HG03342 (cell line): ENCODE results near the gene CBX4.

Source experiments
- ATAC-seq: cut with Tn5 transposase; IDR thresholded peaks from one replicate; pipeline ENCODE4 v1.9.1; 2021; ENCODE audit warnings: mild to moderate bottlenecking, moderate library complexity; ENCODE audit not compliant: unreplicated experiment

The CBX4 gene

DNA sequence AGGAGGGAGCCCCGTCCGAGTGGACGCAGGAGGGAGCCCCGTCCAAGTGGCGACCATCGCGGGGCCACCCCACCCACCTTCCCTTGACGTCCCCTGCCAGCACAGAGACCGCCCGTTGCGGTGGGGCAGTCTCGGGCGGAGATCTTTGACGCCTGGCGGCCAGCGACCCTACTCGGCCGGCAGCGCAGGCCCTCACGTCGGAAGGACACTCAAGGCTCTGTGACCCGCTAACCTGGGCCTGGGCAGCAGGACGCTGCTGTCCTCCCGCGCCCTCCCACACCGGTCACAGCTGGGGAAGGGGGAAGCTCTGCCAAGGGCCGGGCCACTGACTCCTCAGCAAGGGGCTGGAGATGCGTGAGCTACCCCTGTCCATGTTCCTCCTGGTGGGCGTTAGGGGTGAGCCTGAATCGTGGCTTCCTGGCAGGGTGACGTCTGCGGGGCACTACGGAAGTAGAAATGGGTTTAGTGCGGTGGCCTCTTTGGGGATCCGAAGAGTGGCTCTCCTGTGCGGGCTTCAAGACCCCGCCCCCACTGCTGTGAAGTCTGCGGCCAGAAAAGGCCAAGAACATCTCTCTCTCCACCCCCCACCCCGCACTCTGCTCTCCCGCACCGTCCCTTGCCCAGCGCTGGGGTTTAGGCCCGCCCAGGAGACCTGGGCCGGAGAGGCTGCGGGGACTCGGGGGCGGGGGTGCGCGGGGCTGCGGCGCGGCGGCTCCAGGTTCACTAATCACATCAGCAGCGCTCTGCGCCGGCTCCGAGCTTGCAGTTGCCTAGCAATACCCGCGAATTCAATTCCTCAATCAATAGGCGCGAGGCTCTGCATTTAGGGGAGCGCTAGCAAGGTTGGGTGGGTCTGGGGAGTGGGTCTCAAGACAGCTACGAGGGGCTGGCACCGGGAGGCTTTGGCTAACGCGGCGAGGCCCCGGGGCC lies 48.2 kb downstream of the CBX4 start:
- no peak for ATAC-seq

DNA sequence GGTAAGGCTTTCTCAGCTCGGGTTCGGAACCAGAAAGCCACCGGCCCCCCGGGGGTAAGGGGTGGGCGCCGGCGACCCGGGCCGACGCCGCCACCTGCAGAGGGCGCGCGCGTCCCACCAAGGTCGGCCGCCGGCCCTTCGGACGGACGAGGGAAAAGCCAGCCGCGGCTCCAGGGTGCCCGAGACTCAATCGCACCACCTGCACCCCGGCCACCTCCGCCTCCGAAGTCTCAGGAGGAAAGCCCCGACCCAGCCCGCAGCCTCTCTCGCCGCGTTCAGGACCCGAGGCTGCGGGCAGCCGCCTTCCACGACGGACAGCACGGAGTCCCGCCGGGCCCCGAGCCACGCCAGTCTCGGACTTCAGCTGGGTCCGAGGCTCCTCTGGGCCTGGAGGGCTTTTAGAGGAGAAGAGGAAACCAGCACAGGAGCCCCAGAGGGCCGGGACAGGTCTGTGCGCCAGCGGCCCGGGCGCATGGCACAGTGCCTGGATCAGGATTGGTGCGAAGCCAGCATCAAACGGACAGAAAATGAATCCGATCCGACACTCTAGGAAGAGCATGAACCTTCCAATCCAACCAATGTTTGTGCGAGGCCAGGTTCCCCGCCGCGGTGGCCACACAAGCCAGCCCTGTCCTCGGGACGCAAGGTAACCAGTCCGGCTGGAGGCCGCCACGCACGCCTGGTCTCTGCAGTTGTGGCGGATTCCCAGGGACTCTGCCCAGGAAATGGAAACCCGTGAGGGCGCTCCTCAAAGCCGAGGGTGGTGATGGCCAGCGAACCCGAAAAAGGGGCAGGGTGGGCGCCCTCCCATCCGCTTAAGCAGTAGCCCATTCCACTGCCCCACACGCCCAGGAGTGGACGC lies 49.1 kb downstream of the CBX4 start:
- no peak for ATAC-seq

DNA sequence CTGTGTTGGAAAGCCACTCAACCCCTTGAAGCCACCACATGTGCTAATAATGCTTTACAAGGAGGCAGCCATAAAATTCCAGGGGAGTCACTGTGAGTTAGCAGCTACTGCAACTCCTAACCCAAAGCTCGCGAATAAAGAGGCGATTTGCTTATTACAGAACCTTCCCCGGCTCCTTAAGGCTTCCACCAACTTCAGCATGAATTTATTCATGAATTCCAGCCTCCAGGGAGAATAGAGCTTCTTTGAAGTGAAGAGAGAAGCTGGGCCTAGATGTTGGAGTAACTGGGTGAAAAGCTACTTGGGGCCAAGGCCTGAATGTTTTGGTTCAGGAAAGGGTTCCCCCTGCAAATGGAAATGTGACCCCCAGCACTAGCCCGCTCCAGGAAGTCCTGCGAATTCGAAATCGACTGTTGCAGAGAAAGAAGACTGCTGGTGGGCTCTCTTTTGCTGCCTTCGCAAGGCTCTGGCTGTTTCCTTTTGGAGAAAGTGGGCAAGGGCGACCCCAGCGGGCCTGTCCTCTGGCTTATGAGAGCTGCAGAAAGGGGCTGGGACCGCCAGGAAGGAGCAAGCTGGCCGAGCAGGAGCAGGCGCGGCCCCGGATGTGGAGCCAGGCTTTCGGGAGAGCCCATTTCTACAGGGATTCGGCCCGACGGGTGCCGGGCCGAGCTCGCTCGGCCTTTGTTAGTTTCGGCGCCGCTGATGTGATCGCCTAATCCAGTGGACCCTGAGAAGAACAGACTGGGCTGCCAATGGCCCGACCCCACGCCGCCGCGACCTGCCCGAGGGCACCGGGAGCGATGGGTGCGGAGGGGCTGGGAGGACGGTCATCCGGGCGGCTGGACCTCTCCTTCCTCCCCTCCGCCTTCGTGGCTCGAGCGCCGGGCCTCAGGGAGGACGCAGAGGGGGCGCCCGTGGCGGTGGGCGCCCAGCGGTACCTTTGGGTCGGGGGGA lies 50.0 kb downstream of the CBX4 start:
- no peak for ATAC-seq

DNA sequence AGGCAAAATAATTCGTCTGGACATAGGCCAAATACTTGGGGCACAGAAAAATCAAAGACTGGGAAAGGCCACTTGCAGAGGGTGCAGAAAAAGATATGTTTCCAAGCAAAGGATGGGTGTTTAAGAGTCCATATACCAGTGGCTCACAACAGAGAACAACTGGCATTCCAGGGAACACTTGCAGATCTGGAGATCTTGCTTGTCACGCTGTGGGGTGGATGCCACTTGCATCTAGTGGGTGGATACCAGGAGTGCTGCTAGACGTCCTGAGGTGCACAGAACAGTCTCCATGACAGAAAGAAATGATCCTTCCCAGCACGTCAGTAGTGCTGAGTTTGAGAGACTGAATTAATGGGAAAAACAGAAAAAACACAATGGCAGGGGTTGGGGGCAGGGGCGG lies 50.8 kb downstream of the CBX4 start:
- no peak for ATAC-seq

DNA sequence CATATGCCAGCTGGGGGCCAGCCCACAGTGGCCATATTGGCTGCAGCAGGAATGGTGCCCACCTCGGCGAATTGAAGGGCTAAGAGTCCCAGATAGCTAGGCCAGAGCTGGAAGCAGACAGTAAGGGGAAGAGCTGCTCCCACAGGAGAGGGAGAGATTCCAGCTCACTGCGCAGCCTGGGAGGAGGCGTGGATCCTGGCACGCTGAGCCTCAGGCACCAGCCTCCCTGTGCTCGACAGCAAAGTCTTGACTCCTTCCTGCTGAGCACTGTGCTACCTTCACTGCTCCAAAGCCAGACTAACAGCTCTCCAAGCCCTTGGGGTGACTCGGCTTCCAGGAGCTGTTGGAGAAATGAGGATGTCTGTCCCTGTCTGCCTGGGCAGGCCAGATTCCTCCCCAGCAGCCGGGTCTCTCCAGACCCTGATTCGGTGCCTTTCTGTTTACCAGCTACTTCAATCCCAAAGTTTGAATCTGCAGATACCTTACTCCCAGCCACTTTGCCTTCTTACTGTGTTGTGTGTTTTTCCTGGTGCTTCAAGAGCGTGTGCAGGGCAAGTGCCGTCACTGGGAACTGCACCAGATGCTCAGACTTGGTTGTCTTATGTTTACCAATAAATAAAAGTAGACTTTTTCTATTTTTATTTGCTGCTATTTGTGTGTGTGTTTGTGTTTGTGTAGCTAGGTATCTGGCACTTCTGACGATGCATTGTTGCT lies 52.2 kb downstream of the CBX4 start:
- ATAC-seq, result no peak

DNA sequence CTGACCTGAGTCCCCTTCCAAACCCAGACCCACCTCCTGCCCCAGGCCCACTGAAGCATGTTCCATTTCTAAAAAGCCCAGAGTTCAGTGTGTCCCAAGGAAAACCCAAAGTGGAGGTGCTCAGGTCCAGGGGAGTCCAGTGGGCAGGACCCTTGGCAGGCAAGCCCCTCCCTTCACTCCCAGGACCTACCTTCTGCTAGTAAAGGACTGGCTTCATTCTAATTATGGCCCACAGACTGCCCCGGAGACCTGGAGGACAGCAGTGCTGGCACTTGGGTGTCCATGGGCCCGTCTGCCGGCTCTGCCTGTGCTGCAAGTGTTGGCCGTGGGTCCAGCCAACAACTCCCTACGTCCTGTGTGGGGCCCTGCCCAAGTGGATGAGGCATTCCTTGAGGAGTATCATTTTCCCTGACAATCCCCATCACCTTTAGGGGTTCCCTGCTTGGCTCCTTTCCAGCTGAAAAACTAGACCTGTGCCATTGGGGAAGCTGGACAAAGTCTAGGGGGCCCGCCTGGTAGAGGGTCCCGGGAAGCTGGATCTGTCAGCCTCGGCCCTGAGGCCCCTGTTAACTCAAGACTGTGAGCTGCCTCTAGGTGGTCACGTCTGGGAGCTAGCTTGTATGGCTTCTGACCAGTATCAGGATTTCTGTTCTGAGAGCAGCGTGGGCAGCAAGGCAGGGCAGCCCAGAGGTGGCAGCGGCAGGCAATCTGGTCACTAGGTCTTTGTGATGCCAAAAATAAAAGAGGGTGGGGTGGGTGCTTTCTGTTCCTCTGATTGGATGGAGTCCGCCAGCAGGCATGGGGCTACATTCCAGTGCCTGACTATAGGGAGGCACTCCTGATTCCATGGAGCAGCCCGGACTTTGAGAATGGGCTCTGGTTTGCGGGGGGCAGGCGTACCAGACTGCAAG lies 53.1 kb downstream of the CBX4 start:
- ATAC-seq, result no peak

DNA sequence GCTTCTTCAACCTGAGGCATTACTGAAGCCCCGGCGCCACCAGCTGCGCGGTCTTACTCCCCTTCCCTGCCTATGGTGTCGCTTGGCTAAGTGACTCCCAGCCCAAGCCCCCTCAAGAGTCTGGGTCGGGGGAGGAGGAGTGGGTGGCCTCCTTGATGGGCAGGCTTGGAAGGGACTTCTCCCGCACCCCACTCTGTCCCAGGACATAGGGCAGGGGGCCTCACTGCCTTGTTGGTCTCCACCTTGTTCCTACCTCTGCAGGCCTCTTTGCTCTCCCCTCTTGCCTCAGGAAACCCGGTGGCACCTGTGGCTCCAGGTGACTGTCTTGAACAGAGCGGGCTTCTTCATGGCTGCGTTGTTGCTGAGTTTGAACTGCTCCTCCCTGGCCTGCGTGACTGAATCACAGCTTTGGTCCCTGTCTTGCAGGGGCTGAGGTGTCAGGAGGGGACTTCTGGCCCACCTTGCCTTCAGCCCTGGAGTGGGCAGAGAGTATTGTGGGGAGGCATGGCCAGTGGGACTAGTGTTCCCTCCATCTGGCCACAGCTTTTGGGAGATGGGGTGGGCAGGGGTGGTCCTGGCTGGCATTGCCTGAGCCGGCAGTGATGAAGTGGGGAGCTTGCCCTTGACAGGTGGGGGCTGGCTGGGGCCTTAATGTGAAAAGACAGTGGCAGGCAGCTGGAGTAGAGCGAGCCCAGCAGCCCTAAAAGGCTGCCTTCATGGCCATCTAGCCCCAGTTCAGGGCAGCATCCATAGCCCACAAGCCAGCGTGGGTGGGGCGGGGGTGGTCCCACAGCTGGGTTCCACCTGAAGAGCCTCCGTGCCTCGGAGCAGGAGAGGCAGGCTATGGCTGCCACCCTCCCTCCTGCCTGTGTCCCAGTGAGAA lies 54.0 kb downstream of the CBX4 start:
- ATAC-seq, result no peak

DNA sequence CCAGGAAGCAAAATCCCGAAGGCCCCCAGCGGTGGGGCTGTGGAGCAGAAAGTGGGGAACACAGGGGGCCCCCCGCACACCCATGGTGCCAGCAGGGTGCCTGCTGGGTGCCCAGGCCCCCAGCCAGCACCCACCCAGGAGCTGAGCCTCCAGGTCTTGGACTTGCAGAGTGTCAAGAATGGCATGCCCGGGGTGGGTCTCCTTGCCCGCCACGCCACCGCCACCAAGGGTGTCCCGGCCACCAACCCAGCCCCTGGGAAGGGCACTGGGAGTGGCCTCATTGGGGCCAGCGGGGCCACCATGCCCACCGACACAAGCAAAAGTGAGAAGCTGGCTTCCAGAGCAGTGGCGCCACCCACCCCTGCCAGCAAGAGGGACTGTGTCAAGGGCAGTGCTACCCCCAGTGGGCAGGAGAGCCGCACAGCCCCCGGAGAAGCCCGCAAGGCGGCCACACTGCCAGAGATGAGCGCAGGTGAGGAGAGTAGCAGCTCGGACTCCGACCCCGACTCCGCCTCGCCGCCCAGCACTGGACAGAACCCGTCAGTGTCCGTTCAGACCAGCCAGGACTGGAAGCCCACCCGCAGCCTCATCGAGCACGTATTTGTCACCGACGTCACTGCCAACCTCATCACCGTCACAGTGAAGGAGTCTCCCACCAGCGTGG lies 54.8 kb downstream of the CBX4 start:
- no peak for ATAC-seq

DNA sequence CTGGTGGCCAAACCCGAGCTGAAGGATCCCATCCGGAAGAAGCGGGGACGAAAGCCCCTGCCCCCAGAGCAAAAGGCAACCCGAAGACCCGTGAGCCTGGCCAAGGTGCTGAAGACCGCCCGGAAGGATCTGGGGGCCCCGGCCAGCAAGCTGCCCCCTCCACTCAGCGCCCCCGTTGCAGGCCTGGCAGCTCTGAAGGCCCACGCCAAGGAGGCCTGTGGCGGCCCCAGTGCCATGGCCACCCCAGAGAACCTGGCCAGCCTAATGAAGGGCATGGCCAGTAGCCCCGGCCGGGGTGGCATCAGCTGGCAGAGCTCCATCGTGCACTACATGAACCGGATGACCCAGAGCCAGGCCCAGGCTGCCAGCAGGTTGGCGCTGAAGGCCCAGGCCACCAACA lies 55.3 kb downstream of the CBX4 start:
- no peak for ATAC-seq
